Lung (tissue), 12 donors: ENCODE measurements around the gene CEND1. TPM values are rescaled to one million over a fixed set of nuclear protein-coding genes. Genes with fewer than 3 reads are reported as not detected.

Experiments
- ATAC-seq: fragments of 200-7000 bp; cut with Tn5 transposase; one replicate; pipeline ENCODE4 v1.9.1; 2020; ENCODE audit warnings: moderate number of reproducible peaks; ENCODE audit not compliant: insufficient read depth, low FRiP score
- DNase-seq, 3 donors: peaks; one replicate each; pipeline ENCODE4 v3.0.0-alpha.2; 2013 to 2017
- H3K27ac ChIP-seq, 2 donors: one replicate each; pipeline ENCODE4 v1.5.1; 2013; ENCODE audit warnings: mild to moderate bottlenecking in 2 of 2, moderate library complexity in 2 of 2, control low read depth in 1 of 2, inconsistent platforms in 1 of 2, low read depth in 1 of 2, low read length in 1 of 2
- H3K27me3 ChIP-seq, 3 donors: one replicate each; pipeline ENCODE4 v1.5.1; 2013; ENCODE audit warnings: low read length in 2 of 3; ENCODE audit not compliant: control insufficient read depth in 3 of 3, insufficient read depth in 3 of 3
- H3K36me3 ChIP-seq, 4 donors: one replicate each; pipeline ENCODE4 v1.5.1; 2013; ENCODE audit warnings: low read length in 4 of 4, mild to moderate bottlenecking in 1 of 4, moderate library complexity in 1 of 4; ENCODE audit not compliant: control insufficient read depth in 4 of 4, insufficient read depth in 4 of 4
- H3K4me1 ChIP-seq, 5 donors: one replicate each; pipeline ENCODE4 v1.5.1; 2013; ENCODE audit warnings: low read length in 5 of 5, mild to moderate bottlenecking in 2 of 5, moderate library complexity in 1 of 5; ENCODE audit not compliant: control insufficient read depth in 5 of 5, insufficient read depth in 5 of 5
- H3K4me3 ChIP-seq: one replicate; pipeline ENCODE4 v1.5.1; 2013; ENCODE audit warnings: mild to moderate bottlenecking, control low read depth, moderate library complexity
- H3K9ac ChIP-seq, 2 donors: one replicate each; pipeline ENCODE4 v1.5.1; 2013; ENCODE audit warnings: low read length in 2 of 2, control low read depth in 1 of 2; ENCODE audit not compliant: insufficient read depth in 1 of 2
- H3K9me3 ChIP-seq, 4 donors: one replicate each; pipeline ENCODE4 v1.5.1; 2013; ENCODE audit warnings: low read length in 3 of 4, mild to moderate bottlenecking in 1 of 4, moderate library complexity in 1 of 4; ENCODE audit not compliant: control insufficient read depth in 4 of 4, insufficient read depth in 3 of 4
- CTCF ChIP-seq: IDR thresholded peaks from 2 replicates; pipeline ENCODE4 v1.5.1; 2012; ENCODE audit warnings: mild to moderate bottlenecking; ENCODE audit errors: control extremely low read depth, extremely low read depth
- WGBS, 2 donors: extraction: QIAGEN DNeasy Blood & Tissue Kit; methylation state at CpG; one replicate each; pipeline ENCODE4 v1.1.7; 2013; 5-methylcytosine and 5-hydroxymethylcytosine counted together
- polyA plus RNA-seq, 2 donors: library from polyadenylated mRNA; stranded (reverse); fragments of 200-250 nt; gene quantifications; one replicate each; pipeline ENCODE4 v1.2.1, GENCODE V29; 2013
- total RNA-seq, 2 donors: library from RNA; depleted of rRNA in 1 of 2; stranded (reverse); fragments of >200 nt in 1 of 2; gene quantifications; one replicate each; pipeline ENCODE4 v1.2.1, GENCODE V29; 2014 to 2021
- donor health status: control.
- donor health status: control.
- donor health status: Bipolar disorder and iron deficiency.
- donor health status: healthy.
- donor health status: DM: yes; HTN: yes; CAD: no.

CEND1 gene
- total and polyA plus RNA-seq, 4 donors: 0.10 to 0.18 (median 0.14) TPM; not detected in 1

- TF ChIP-seq CTCF: no peak
- Histone ChIP-seq H3K4me1 (peaks cover 0 to 55% (median 23%) of the 10 kb centered on the region in 5 donors), H3K27ac (peak overlapping the region; percentile 84 to 95), H3K9ac (peak overlapping the region; percentile 25 to 68), H3K36me3 (peaks cover 0 to 22% (median 11%) of the 10 kb centered on the region in 4 donors), H3K4me3 (peak overlapping the region; percentile 70), H3K27me3 (peaks cover 0 to 21% (median 12%) of the 10 kb centered on the region in 3 donors), H3K9me3 (no peaks in the 10 kb centered on the region)
- 1% methylated on average over 22 to 55 of the region's 55 CpGs for WGBS, 2 donors
- ATAC-seq: peak; percentile 13
- DNase-seq: peak; percentile 50 to 63 (median 59)
Observed at GRCh38 chr11:833114-833791, 43.4 kb upstream of the CEND1 start.

GRCh38 chr11:832529-833113 is 42.7 kb upstream of the CEND1 start, which contains the start of gene CD151:
TSS of gene CD151 (plus strand) at chr11:832952. CDS start at chr11:836070, 3,118 bp downstream.
- H3K4me1 ChIP-seq: peaks cover 0 to 61% (median 25%) of the 10 kb centered on the region in 5 donors
- peak; percentile 46 to 68 (median 55) for DNase-seq
- peak within 1 kb of the TSS; percentile 84 to 95 for H3K27ac ChIP-seq
- H3K36me3 ChIP-seq: peaks cover 0 to 16% (median 9%) of the 10 kb centered on the region in 4 donors
- WGBS, 2 donors: 2% methylated on average over 34 to 67 of the region's 67 CpGs
- peak within 1 kb of the TSS; percentile 70 for H3K4me3 ChIP-seq
- H3K9me3 ChIP-seq: no peaks in the 10 kb centered on the region
- peak; percentile 12 for ATAC-seq
- no peak for TF ChIP-seq CTCF
- H3K27me3 ChIP-seq: peaks cover 0 to 24% (median 12%) of the 10 kb centered on the region in 3 donors
- H3K9ac ChIP-seq: peak within 1 kb of the TSS; percentile 25 to 68

- H3K4me1 ChIP-seq: peaks cover 0 to 67% (median 27%) of the 10 kb centered on the region in 5 donors
- no peak overlapping the region for H3K4me3 ChIP-seq
- H3K36me3 ChIP-seq: peaks cover 0 to 10% (median 6%) of the 10 kb centered on the region in 4 donors
- no peaks in the 10 kb centered on the region for H3K9me3 ChIP-seq
- no peak for TF ChIP-seq CTCF
- peak overlapping the region in 1 of 2 donors; percentile 11 for H3K9ac ChIP-seq
- ATAC-seq (no peak), DNase-seq (no peak)
- H3K27ac ChIP-seq: peak overlapping the region in 1 of 2 donors; percentile 44
- 72 to 76% methylated on average over 21 to 23 of the region's 23 CpGs for WGBS, 2 donors
- peaks cover 0 to 24% (median 12%) of the 10 kb centered on the region in 3 donors for H3K27me3 ChIP-seq
Observed at GRCh38 chr11:831961-832528, 42.2 kb upstream of the CEND1 start.
